Spinal cord (tissue), 10 donors: Measurements from ENCODE around the gene AKR1A1. TPM values are rescaled to one million over a fixed set of nuclear protein-coding genes. Genes with fewer than 3 reads are reported as not detected.
A peak's percentile ranks its signal among the peaks of the same experiment; 100 is the strongest.

ENCODE experiments used
- DNase-seq, 6 donors: peaks; one replicate each; pipeline versions ENCODE4 v3.0.0 to v3.0.0-alpha.2; 2013 to 2015; ENCODE audit warnings: low spot score in 6 of 6, low read depth in 4 of 6
- H3K27ac ChIP-seq: one replicate; pipeline ENCODE4 v1.5.1; 2013; ENCODE audit warnings: low read depth, low read length, control low read depth
- H3K27me3 ChIP-seq: one replicate; pipeline ENCODE4 v1.6.1; 2013; ENCODE audit warnings: low read length; ENCODE audit not compliant: control insufficient read depth, insufficient read depth
- H3K36me3 ChIP-seq: one replicate; pipeline ENCODE4 v1.6.1; 2013; ENCODE audit warnings: low read length; ENCODE audit not compliant: control insufficient read depth, insufficient read depth
- H3K4me1 ChIP-seq: one replicate; pipeline ENCODE4 v1.6.1; 2013; ENCODE audit warnings: low read length; ENCODE audit not compliant: control insufficient read depth, insufficient read depth
- H3K4me3 ChIP-seq: one replicate; pipeline ENCODE4 v1.5.1; 2013; ENCODE audit warnings: low read depth, low read length, control low read depth
- H3K9me3 ChIP-seq: one replicate; pipeline ENCODE4 v1.6.1; 2013; ENCODE audit warnings: low read length; ENCODE audit not compliant: control insufficient read depth, insufficient read depth
- WGBS: methylation state at CpG from one replicate; pipeline ENCODE4 v1.1.5; 2013; ENCODE audit warnings: missing lambda C conversion rate; ENCODE audit not compliant: insufficient coverage; 5-methylcytosine and 5-hydroxymethylcytosine counted together
- long read RNA-seq, 4 donors: transcript quantifications; one replicate each; lab custom pipeline, GENCODE V29; 2026
- polyA plus RNA-seq, 2 donors: library from polyadenylated mRNA; unstranded; fragments of 120-200 nt; gene quantifications; one replicate each; pipeline ENCODE4 v1.2.1, GENCODE V29; 2013; ENCODE audit not compliant: insufficient read length in 2 of 2
- total RNA-seq, 2 donors: library from RNA; depleted of rRNA in 1 of 2; stranded (reverse); fragments of 120-200 nt in 1 of 2; fragments of >200 nt in 1 of 2; gene quantifications; one replicate each; pipeline versions ENCODE4 v1.2.3 to v1.2.4, GENCODE V29; 2013 to 2014
- donor health status: healthy.

AKR1A1 gene
- total RNA-seq: 100 to 1,000 TPM in 1 of 2 donors, 10 to 100 TPM in 1; 58.9 to 121 TPM
- 100 to 1,000 TPM; 113 to 116 TPM for polyA plus RNA-seq
- long read RNA-seq, donor 1, transcript AKR1A1-205 (4 exons, 948 nt): minor isoform, 9 of 94 reads
- long read RNA-seq, donor 1, transcript AKR1A1-201 (9 exons, 1,166 nt): major isoform, 26 of 94 reads
- long read RNA-seq, donor 1, transcript AKR1A1-214 (10 exons, 1,360 nt): minor isoform, 10 of 94 reads
- long read RNA-seq, donor 1, transcript AKR1A1-206 (3 exons, 630 nt): minor isoform, 5 of 94 reads
- long read RNA-seq, donor 1, partial matches to known transcripts: 36 of 94 reads
- long read RNA-seq, donor 1, other reads (novel, unspliced or antisense): 0 of 94 reads
- long read RNA-seq, donor 2, transcript AKR1A1-201 (9 exons, 1,166 nt): major isoform, 7 of 20 reads
- long read RNA-seq, donor 2, partial matches to known transcripts: 6 of 20 reads
- long read RNA-seq, donor 2, other reads (novel, unspliced or antisense): 0 of 20 reads
- long read RNA-seq, donor 3, transcript AKR1A1-214 (10 exons, 1,360 nt): minor isoform, 5 of 26 reads
- long read RNA-seq, donor 3, transcript AKR1A1-201 (9 exons, 1,166 nt): major isoform, 13 of 26 reads
- long read RNA-seq, donor 3, partial matches to known transcripts: 5 of 26 reads
- long read RNA-seq, donor 3, other reads (novel, unspliced or antisense): 0 of 26 reads
- long read RNA-seq, donor 4, transcript AKR1A1-206 (3 exons, 630 nt): minor isoform, 15 of 168 reads
- long read RNA-seq, donor 4, transcript AKR1A1-205 (4 exons, 948 nt): minor isoform, 5 of 168 reads
- long read RNA-seq, donor 4, transcript AKR1A1-201 (9 exons, 1,166 nt): major isoform, 47 of 168 reads
- long read RNA-seq, donor 4, transcript AKR1A1-214 (10 exons, 1,360 nt): minor isoform, 19 of 168 reads
- long read RNA-seq, donor 4, partial matches to known transcripts: 76 of 168 reads
- long read RNA-seq, donor 4, other reads (novel, unspliced or antisense): 0 of 168 reads

DNA sequence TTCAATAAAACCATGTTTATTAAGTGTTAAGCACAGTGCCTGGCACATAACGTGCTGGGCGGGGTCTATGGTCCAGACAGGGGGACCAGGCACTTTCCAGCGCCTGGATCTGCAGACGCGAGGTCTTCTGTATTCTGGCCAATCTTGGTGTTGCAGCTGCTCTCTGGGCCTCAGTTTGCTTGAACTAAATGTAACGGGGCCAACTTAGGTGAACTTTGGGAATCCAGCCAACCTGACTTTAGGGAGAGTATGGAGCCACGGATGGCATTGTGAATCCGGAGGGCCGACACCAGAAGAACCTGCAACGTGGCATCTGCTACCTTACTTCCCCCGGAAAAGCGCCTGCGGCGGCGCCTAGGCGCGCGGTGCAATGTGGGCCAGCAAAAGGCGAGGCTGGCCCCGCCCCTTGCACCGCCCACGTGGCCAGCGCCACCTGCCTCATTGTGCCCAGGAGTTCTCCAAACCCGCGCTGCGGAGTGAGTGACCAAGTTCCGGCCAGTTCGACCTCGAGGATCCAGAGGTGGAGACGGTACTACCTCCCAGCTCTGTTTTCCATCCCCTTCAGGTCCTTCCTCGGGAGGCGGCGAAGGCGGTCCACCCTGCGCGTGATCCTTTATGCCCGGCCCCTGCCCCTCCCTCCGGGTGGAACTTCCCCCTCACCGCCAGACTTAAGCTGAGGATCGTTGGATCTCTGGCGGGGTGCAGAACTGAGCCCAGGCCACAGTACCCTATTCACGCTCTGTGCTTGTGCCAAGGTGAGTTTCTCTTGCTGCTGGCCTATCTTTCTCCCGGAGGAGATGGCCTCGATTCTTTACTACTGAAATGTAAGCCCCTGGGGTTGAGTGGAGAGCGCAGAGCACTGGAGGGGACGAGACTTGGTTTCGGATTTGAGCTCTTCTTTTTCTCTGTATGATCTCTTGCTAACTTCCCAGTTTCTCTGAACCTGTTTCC, at the start of gene AKR1A1:
Gene AKR1A1 (plus strand): TSS at position 426 of the 951 bp plus-strand sequence. CDS start 10,969 bp downstream, outside the sequence.
- Histone ChIP-seq H3K9me3 (no peaks in the 10 kb centered on the region), H3K36me3 (no peaks in the 10 kb centered on the region), H3K4me1 (peaks cover 10% of the 10 kb centered on the region), H3K27ac (peak within 1 kb of the TSS; percentile 92), H3K27me3 (no peaks in the 10 kb centered on the region), H3K4me3 (peak within 1 kb of the TSS; percentile 84)
- WGBS: 2% methylated on average over 42 of the region's 47 CpGs
- DNase-seq: peak; percentile 77 to 96 (median 89)

DNA sequence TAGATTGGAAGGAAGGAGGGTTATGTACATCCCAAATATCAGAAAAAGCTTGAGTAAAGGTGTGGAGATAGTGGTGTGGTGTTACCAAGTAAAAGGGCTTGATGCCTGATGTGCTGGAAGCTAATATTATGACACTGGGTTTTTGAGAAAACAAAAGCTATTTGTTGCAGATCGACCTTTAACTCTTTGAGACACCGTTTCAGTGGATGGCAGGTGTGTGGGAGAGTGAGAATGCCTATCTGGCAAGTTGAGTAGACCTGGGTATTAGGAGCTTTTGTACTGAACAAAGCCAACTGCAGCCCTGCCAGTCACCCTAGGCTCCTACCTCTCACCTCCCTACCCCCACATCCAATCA, 49.1 kb upstream of the AKR1A1 start:
- no peak for DNase-seq
- H3K4me3 ChIP-seq: no peak overlapping the region
- 100% methylated on average over 1 of the region's 2 CpGs for WGBS
- no peaks in the 10 kb centered on the region for H3K36me3 ChIP-seq
- H3K27me3 ChIP-seq: no peaks in the 10 kb centered on the region
- peaks cover 21% of the 10 kb centered on the region for H3K4me1 ChIP-seq
- no peak overlapping the region for H3K27ac ChIP-seq
- H3K9me3 ChIP-seq: no peaks in the 10 kb centered on the region

GRCh38 chr1:45503462-45504360, 46.9 kb upstream of the AKR1A1 start:
- no peak for DNase-seq
- Histone ChIP-seq H3K4me3 (no peak overlapping the region), H3K9me3 (no peaks in the 10 kb centered on the region), H3K27me3 (no peaks in the 10 kb centered on the region), H3K27ac (no peak overlapping the region), H3K36me3 (peaks cover 11% of the 10 kb centered on the region), H3K4me1 (peaks cover 19% of the 10 kb centered on the region)
- WGBS: 100% methylated on average over 6 of the region's 14 CpGs

DNA sequence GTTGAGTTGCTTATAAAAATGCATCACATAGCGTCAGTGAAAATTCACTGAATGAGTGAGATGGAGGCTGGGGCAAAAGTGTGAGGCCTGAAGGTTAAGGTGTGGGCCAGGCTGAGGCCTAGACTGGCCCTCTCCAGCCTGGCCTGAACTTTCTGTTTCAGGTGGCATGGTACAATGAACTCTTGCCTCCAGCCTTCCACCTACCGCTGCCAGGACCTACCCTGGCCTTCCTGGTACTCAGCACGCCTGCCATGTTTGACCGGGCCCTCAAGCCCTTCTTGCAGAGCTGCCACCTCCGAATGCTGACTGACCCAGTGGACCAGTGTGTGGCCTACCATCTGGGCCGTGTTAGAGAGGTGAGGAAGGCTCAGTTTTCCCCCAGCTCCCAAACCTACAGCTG, 43.4 kb upstream of the AKR1A1 start:
- H3K4me3 ChIP-seq: no peak overlapping the region
- no peak overlapping the region for H3K27ac ChIP-seq
- 96% methylated on average over 6 of the region's 6 CpGs for WGBS
- no peaks in the 10 kb centered on the region for H3K9me3 ChIP-seq
- H3K27me3 ChIP-seq: no peaks in the 10 kb centered on the region
- H3K36me3 ChIP-seq: peaks cover 32% of the 10 kb centered on the region
- H3K4me1 ChIP-seq: peaks cover 20% of the 10 kb centered on the region
- no peak for DNase-seq

DNA sequence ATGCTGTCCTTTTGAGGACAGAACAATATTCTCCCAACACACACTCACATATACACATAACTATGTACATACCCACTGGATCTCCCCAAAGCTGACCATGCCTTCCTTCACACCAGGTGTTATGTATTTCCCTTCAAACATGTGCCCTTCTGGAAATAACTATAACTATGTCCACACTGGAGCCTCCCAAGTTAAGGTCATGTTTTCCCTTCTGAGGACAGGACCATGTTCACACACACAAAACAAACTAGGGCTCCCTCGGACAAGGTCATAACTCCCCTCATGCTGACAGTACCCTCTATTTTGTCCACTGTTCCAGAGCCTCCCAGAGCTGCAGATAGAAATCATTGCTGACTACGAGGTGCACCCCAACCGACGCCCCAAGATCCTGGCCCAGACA, 42.7 kb upstream of the AKR1A1 start:
- no peak overlapping the region for H3K4me3 ChIP-seq
- no peaks in the 10 kb centered on the region for H3K9me3 ChIP-seq
- 91% methylated on average over 4 of the region's 4 CpGs for WGBS
- no peak overlapping the region for H3K27ac ChIP-seq
- DNase-seq: no peak
- no peaks in the 10 kb centered on the region for H3K27me3 ChIP-seq
- H3K36me3 ChIP-seq: peaks cover 37% of the 10 kb centered on the region
- peaks cover 23% of the 10 kb centered on the region for H3K4me1 ChIP-seq

GRCh38 chr1:45508295-45509151, 42.1 kb upstream of the AKR1A1 start:
- DNase-seq: no peak
- 88% methylated on average over 13 of the region's 15 CpGs for WGBS
- no peak overlapping the region for H3K27ac ChIP-seq

DNA sequence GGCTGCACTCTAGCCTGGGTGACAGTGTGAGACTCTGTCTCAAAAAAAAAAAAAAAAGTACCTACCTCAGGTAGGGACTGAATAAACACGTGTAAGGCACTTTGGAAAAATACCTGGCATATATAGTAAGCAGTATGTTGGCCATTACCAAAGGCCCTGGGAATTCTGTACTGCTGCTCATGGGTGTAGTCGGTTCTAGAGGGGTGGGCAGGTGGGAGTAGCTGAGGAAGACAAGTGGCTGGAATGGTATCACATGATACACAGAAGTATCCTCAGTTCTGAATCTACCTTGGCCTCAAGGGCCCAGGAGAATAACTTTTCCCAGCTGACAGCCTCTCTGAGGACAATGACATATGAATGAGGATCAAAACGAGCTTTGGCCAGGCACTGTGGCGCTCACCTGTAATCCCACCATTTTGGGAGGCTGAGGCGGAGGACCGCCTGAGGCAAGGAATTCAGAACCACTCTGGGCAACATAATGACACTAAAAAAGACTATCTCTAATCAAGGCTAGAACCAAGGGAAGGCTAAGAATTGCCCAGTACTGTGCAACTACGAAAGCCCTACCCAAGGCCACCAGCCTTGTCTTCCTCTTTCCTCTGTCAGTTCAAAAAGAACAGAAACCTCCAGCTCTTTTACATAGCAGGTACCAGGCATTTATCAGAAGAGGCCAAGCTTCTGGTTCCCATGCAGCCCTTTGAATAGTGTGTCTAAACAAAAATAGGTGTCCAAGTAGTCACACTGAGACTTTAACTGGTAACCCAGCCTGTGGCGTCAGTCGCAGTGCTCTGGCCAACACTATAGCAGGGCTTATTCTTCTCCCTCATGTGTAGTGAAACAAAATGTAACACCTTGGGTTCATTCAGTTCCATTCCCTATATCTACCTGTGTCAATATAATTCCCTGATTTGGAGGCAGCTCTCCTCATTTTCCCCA, 40.3 kb upstream of the AKR1A1 start:
- Histone ChIP-seq H3K27me3 (no peaks in the 10 kb centered on the region), H3K9me3 (no peaks in the 10 kb centered on the region), H3K4me3 (no peak overlapping the region), H3K27ac (peak overlapping the region; percentile 74), H3K4me1 (peaks cover 24% of the 10 kb centered on the region), H3K36me3 (peaks cover 50% of the 10 kb centered on the region)
- 57% methylated on average over 6 of the region's 9 CpGs for WGBS
- no peak for DNase-seq

More at GRCh38 chr1:45508295-45509151, 42.1 kb upstream of the AKR1A1 start:
- Histone ChIP-seq H3K36me3 (peaks cover 39% of the 10 kb centered on the region), H3K4me1 (peaks cover 24% of the 10 kb centered on the region), H3K27me3 (no peaks in the 10 kb centered on the region), H3K4me3 (no peak overlapping the region), H3K9me3 (no peaks in the 10 kb centered on the region)
